SK-N-SH treated with all-trans-retinoic acid at 6 μM for 48 hours (cell line): ENCODE data around the gene CCL18.

Experiments
- ESRRG ChIP-seq: fragments of 250-450 bp; sonication (Bioruptor Pico); IDR thresholded peaks from 2 replicates; pipeline ENCODE4 v1.6.1; 2021; ENCODE audit warnings: mild to moderate bottlenecking
- PATZ1 ChIP-seq: fragments of 250-450 bp; sonication (Bioruptor Pico); IDR thresholded peaks from 2 replicates; pipeline ENCODE4 v1.8.0; 2020; ENCODE audit warnings: mild to moderate bottlenecking, moderate library complexity, borderline replicate concordance
- RARB ChIP-seq: fragments of 250-450 bp; sonication (Bioruptor Pico); IDR thresholded peaks from 2 replicates; pipeline ENCODE4 v1.8.0; 2021; ENCODE audit warnings: mild to moderate bottlenecking, moderate library complexity
- TF ChIP-seq, protein P1 (sequence below): fragments of 250-450 bp; sonication (Bioruptor Pico); IDR thresholded peaks from 2 replicates; pipeline ENCODE4 v1.8.0; 2021; ENCODE audit warnings: low read depth, mild to moderate bottlenecking, moderate library complexity, borderline replicate concordance
- TF ChIP-seq, protein P2 (sequence below): fragments of 250-450 bp; sonication (Bioruptor Pico); IDR thresholded peaks from 2 replicates; pipeline ENCODE4 v1.5.1; 2021; ENCODE audit warnings: mild to moderate bottlenecking, moderate library complexity

DNA sequence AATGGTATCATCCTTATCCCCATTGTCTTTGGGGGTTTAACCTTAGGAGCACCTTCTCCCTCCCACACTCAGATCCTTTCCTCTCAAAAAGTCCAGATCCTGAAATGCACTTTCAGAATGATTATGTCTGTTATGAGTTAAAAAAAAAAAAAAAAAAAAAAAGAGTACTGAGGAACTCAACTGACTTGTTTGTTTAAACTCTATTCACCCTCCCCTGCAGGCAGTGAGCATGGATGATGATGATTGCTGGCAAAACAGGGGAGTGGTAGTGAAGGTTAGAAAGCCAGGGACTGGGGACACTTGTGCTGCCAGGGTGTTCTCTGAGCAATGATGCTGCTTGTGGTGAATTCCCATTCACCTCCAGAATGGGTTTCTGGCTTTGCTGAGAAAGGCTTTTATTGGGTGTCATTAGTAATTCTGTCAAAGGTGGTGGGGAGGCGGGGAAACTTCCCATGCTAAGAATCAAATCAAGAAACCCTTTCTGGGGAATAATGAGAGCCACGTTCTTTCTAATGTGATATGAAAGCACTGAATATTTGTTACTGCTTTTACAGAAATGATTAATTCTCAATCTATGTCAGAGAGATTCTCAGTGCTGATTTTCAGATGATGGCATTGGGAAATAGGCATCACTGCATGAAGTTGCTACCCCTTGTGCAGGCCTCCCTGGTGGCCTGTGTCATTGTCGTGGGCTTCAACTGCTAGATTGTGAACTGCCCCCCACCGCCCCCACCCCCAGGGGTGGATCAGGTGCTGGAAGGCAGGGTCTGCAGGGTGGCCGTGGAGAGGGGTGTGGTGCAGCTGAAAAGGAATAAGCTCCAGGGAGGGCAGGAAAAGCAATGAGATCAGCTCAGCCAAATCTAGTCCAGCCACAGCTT lies 53.7 kb downstream of the CCL18 start:
- TF ChIP-seq PATZ1 (CRISPR knock-in tag) (no peak), RARB (CRISPR knock-in tag) (no peak), ESRRG (CRISPR knock-in tag) (no peak)
- TF ChIP-seq, protein P1, sequence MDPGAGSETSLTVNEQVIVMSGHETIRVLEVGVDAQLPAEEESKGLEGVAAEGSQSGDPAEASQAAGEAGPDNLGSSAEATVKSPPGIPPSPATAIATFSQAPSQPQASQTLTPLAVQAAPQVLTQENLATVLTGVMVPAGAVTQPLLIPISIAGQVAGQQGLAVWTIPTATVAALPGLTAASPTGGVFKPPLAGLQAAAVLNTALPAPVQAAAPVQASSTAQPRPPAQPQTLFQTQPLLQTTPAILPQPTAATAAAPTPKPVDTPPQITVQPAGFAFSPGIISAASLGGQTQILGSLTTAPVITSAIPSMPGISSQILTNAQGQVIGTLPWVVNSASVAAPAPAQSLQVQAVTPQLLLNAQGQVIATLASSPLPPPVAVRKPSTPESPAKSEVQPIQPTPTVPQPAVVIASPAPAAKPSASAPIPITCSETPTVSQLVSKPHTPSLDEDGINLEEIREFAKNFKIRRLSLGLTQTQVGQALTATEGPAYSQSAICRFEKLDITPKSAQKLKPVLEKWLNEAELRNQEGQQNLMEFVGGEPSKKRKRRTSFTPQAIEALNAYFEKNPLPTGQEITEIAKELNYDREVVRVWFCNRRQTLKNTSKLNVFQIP: no peak
- TF ChIP-seq, protein P2, sequence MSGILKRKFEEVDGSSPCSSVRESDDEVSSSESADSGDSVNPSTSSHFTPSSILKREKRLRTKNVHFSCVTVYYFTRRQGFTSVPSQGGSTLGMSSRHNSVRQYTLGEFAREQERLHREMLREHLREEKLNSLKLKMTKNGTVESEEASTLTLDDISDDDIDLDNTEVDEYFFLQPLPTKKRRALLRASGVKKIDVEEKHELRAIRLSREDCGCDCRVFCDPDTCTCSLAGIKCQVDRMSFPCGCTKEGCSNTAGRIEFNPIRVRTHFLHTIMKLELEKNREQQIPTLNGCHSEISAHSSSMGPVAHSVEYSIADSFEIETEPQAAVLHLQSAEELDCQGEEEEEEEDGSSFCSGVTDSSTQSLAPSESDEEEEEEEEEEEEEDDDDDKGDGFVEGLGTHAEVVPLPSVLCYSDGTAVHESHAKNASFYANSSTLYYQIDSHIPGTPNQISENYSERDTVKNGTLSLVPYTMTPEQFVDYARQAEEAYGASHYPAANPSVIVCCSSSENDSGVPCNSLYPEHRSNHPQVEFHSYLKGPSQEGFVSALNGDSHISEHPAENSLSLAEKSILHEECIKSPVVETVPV (CRISPR knock-in tag): no peak
